ENCODE data around the gene SWAP70.

The SWAP70 gene

DNA sequence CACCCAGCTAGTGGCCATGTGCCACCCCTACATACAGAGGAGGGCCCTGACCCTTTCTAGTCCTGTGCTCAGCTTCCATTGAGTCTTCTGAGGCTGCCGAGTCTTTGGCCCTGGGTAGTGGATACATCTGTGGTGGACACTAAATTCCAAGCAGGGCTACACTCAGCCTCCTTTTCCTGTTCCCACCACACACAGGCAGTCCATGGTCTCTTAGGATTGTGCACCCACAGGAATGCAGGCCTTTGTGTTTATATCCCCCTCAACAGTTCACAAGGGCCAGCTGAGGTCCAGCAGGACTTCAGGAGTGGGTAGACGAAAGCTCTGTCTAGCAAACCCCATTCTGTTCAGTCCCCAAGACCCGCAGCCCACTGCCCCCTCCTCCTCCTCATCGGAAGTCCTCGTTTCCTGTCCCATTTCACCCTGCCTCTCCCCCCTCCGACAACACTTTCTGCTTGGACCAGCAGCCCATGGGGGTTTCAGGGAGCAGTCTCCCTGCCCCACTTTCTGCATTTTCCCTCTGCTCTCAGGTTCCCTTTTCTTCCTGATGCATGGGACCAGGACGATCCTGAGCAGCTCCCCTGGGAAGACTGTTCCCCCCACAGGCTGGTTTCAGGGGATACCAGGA lies 91.8 kb downstream of the SWAP70 start:
- no peak for DNase-seq

DNA sequence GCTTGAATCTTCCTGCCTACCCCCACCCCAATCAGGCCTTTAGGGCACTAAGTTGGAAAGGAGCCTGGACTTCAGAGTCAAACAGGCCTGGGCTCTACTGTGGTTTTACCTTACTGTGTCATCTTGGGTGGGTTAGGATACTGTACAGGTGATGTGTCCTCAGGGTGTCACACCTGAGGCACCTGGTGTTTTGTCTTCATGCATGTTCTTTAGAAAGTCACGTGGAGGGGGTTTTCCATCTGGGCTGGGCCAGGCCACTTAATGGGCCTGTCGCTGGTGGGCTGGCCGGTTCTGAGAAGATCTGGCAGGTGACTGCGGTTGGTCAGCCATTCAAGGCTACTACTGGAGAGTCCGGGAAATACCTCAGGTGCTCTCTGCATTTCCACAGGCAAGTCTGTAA lies 92.6 kb downstream of the SWAP70 start:
- no peak for DNase-seq

DNA sequence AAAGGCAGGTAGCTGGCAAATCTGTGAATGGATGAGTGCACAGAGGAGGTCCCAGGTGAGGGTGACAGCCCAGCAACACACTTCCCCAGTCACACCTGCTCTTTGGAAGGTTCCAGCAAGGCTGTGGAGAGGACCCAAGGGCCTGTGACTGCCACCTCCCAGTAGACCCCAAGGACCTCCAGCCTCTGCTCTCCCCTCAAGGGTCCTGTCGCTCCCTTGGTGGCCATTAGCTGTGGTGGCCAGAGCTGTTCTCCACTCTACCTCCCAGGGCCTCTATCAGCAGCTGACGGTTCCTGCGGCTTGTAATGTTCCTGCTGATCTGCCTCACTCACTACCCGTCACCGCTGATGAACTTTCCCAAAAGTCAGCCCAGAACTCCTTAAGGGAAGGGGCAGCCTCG lies 93.0 kb downstream of the SWAP70 start:
- DNase-seq = no peak

DNA sequence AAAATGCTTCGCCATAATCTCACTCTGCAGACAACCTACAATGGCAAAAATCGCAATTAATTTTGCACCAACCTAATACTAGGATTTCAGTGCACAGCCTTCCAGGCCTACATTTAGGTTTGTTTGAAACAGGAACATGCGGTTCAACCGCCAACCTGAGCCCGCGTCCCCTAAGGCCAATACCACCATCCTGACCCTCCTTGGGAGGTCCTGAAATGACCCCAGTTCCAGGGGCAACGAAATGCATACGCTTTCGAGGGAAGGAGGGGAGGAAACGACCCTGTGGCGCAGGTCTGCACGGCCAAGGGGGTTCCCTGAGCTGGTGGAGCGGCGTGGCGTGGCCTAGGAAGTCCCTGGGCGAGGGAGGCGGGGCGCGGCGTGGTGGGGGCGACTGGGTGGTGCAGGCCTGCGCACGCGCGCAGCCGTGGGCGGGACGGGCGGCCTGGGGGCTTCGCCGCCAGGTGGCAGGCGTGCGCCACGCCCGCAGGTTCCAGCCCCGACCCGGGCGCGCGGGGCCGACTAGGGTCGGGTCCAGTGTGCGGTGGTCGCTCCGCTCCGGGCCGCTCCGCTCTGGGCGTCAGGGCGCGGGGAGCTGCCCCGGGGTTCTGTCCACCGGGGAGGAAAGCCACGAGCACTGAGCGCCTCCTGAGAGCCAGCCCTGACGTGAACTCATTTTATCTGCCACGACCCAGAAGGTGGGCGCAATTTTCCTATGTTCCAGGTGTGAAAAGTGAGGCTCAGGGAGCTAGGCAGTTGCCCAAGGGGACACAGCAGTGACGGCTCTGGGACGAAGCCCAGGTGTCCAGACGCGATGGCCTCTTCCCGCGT lies 94.1 kb downstream of the SWAP70 start:
- DNase-seq = peak; percentile 44

DNA sequence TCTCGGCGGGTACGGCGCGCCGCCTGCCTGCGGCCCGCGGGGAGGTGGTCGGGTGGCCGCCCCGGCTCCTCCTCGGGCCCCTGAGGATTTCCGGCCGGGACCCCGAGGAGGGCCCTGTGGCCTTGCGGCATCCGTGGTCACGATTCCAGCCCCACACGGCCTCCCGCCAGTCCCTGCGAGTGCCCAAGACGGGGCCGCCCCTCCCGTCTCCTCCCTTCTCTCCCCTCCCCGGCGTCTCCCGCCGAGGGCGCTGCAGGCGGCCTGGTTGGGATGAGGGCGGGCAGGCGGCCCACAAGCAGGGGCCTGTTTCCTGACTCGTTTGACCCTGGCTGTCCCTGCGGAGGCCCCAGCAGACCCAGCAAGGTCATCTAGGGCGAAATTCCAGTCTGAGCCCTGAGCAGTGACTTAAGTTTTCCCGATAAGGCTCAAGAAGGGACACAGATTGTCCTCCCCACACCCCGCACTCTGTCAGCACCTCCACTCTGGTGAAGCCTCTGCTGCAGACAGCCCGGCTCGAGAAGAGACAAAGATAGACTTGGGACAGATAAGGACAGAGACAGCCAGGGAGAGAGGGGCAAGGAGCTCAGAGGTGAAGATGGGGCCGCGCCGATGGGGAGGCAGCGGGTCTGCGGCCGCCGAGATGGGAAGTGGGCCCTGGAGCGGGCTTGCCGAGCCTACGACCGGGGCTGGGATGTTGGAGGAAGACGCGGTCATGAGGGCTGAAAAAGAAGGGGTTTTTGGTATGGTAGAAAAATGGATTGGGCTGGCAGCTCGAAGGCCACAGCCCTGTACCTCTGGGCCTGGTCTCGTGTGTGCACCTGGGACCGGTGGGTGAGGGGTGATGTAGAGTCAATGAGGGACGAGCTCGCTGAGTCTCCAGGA lies 95.0 kb downstream of the SWAP70 start:
- DNase-seq = peak; percentile 69

DNA sequence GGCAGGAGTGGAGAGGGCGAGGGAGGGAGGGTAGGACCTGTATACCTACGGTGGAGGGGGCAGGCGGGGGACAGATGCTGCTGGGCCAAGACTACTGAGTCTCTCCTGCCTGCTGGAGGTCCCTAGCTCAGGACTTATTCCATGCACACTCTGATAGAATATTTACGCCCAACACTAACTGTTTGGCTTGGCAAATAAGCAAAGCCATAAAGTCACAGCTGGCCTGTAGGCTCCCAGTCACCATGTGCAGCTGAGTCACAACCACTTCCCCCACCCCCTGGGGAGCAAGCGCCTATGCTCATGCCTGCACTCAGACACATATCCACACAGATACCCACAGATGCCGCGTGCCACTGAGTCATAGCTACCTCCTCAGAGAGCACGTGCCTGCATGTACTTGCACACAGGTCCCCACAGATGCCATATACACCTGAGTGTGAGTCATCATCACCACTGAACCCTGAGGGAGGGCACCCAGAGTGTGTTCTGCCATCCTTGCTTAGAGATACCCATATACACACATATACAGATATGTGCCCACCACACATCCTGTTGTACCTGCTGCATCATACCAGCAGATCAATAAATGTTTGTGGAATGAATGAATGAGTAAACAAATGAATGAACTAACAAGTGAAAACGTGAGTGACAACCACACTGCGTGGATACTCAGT lies 95.8 kb downstream of the SWAP70 start:
- peak; percentile 96 for DNase-seq

DNA sequence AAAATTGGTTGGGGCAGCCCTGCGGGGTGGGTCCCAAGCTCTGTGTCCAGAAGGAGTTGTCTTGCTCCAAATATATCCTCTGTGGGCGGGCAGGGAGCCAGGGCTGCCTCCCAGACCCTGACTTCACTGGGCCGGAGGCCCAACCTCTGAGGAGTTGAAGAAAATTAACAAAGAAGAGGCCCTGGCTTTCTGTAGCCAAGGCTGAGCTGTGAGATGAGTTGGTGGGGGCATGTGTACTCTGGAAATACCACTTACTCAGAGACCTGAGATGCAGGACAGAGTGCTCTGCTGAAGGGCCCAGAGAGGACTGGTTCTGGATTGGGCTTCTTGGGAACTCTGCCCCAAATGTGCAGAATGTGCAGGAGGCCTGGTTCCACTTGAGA lies 96.3 kb downstream of the SWAP70 start:
- DNase-seq = peak; percentile 17

DNA sequence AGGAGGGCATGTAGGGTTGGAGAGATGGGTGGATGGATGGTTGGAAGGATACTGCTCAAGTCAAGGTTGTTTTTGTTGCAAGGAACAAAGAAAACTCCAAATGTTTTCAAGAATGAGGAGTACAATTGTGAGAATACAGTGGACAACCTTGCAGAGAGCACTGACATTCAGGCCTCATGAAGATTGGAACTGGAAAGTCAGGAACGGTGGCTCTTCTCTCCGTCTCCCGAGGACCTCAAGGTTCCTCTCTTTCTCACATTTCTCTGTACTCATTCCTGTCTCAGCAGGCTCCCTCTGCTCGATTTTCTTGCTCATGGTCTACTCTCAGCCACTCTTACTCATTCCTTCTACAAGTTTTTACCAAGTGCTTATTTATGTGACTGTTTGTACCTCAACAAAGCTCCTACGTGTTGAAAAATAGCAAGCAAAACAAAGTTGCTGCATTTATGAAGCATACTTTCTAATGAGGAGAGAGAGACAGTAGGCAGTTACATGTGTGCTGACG lies 97.6 kb downstream of the SWAP70 start:
- no peak for DNase-seq

DNA sequence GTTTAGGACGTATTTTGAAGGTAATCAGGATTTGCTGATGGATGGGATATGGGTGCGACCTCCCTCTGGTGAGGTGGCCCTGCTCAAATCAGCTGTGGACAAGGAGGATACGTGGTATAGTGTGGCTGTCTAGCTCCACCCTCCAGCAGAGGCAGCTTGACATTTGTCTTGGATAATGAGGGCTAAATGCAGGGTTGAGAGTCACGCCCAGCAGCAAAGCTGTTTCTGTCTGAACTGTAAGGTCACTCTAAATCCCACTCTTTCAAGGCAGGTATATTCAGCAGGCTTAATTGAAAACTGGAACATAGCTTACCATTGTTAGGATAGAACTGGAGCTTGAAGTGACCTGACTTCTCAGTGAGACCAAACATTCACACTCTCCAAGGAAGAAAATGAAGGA lies 98.7 kb downstream of the SWAP70 start:
- DNase-seq = no peak

DNA sequence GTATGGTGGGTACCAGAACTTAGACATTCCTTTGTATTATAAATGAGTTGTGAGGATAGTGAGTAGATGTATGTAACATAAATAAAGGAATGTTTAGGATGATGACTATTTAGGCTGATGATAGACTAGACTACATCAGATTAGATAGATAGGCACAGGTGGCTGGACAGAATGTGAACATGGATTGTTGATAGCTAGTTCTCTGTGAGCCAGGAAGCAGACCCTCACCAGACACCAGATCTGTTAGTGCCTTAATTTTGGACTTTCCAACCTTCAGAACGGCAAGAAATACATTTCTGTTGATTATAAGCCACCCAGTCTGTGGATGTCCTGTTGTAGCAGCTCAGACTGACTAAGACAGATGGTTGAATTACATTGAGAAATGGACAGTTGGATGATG lies 99.4 kb downstream of the SWAP70 start:
- DNase-seq = no peak

DNA sequence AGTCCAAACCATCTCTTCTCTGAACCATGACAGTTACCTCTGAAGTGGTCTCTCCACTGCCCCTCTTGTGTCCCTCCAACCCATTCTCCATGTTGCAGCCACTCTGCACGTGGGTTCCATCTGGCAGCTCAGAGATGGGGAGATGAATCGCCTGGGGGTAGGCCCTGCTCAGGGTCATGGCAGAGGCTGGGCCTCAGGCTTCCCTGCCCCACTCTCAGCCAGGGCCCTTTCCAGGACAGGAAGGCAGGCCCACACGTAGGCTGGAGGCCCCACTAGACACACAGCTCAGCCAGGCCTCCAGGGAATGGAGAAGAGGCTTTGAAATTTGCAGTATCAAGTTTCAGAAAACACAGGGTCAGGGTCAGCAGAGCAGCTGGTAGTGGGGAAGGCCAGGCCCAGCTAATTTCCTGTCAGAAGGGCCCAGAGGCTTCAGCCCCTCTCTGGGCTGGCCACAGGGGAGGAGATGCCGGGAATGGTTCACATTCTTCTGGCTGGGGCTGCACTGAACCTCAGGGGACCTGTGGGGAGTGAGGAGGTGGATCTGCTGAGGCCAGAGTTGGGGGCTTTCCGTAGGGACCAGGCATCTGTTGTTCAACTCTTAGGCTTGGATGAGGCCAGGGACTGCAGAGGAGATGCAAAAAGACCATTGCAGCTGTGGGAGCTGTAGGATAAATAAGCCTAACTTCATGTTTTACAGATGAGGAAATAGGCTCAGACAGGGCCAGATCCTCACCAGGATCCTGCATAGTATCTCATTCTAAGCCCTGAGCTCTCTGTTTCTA lies 101.6 kb downstream of the SWAP70 start:
- DNase-seq = peak; percentile 28

DNA sequence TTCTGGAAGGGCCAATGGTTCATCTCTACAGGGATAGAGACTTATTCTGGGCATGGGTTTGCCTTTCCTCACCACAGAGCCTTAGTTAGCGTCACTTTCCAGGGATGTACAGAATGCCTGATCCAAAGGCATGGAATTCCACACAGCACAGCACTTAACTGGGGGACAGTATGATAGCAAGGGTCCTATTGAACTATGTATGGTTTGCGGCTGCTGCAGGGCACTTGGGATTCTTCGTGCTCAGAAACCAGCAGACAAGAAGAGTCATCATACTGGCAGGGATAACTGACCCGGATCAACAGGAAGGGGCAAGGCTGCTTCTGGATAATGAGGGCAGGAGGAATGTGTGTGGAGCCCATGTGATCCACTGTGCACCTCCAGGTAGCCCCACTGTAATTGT lies 105.7 kb downstream of the SWAP70 start:
- no peak for DNase-seq

DNA sequence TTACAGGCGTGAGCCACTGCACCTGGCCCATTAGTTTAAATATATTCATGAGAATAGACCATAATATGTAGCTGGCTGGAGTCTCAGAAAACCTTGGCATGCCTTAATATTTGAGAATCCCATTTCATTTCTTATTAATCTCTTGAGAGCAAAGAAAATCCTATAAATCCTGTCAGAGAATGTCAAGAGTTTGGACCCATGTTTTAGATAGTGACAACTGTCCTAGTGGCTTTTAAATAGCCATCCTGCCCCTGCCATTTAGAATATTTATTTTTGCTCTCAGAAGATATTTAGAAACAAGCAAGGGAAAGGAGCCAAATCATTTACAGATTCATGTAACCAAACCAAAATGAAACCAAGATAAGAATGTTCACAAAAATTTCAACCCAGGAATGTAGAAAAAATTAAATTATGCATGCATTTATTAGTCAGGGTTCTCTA lies 107.2 kb downstream of the SWAP70 start:
- DNase-seq = no peak

DNA sequence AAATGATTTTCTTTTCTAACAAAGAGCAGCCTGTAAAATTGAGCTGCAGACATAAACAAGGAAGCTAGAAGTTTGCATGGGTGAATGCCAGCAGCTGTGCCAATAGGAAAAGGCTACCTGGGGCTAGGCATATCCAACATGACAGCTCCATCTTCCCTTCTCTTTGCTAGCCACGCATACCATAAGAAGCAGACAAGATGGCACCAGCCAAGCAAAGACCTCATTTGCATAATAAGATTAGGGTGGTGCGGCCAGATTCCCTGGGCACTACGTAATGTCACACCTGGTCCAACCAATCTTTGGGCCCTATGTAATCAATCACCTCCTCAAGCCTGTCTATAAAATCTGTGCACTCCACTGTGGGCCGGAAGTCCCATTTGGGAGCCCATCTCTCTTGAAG lies 108.3 kb downstream of the SWAP70 start:
- DNase-seq = no peak

DNA sequence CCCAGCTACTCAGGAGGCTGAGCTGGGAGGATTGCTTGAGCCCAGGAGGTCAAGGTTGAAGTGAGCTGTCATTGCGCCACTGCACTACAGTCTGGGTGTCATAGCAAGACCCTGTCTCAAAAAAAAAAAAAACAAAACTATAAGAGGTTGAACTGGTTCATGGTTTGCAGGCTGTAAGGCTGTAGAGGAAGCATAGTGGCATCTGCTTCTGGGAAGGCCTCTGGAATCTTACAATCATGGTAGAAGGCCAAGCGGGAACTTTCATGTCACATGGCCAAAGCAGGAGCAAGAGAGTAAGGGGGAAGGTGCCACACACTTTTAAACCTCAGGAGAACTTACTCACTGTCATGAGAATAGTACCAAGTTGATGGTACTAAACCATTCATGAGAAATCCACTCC lies 109.6 kb downstream of the SWAP70 start:
- no peak for DNase-seq

DNA sequence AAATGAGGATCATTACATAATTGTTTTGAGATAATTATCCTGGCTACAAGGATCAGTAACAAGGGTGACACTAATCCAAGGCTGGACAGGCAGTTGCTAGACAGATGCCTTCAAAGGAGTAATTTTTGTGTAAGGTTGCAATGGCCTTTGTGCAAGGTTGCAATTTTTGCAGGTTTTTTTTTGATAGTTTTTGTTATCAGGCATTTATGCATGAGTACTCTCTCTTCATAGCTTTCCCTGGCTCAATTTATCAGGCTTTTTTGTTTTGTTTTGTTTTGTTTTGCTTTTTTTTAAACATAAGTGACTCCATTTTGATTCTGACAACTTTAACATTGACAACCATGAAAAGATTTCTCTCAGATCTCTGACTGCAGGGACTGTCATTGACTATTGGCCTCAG lies 110.2 kb downstream of the SWAP70 start:
- no peak for DNase-seq

DNA sequence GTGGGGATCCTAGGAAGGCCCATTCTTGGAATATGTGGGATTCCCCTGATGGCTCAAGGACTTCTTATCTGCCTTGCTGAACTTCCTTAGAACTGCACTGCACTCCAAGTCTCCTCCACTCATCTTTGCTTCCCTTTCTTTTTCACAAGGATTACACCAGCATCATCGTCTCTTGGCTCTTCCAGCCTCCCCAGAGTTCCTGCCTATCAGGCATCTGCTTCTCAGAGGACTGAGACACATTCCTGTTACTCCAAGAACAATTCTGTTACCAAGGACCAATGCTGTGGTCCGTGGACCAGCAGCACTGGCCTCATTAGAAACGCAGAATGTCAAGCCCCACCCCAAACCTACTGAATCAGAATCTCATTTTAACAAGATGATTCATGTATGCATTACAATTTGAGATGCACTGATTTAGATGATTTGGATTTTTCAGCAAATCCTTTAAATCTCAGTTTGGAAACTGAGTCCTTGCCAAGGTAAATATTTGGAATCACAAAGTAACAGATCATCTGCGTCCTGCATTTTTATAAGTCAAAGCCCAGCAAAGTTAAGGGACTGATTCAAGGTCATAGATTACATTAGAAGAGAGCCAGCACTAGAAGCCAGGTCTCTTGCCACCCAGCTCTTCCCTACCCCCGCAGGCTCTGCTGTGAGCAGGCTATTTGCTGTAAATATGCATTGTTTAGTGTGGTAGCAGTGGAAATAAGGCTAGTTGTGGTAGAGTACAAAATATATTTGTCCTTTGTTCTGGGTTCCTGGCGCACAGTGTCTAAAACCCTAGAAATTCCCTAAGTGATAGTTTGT lies 110.9 kb downstream of the SWAP70 start:
- DNase-seq = no peak

DNA sequence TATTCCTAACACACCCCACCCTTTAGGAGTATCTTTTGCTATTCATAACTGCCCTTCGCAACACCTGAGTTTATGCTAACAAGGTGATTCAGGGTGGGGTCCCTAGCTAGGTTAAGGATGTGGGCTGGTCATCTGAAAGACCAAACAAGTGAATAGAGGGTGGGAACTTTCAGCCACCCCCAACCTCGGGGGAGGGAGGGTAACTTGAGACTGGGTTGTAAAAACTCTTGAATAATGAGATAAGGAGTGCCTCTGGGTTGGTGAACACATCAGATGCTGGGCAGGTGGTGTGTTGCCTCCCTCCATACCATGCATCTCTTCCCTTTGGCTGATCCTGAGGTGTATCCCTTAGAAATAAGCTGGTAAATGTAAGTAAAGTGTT lies 111.5 kb downstream of the SWAP70 start:
- DNase-seq = no peak

DNA sequence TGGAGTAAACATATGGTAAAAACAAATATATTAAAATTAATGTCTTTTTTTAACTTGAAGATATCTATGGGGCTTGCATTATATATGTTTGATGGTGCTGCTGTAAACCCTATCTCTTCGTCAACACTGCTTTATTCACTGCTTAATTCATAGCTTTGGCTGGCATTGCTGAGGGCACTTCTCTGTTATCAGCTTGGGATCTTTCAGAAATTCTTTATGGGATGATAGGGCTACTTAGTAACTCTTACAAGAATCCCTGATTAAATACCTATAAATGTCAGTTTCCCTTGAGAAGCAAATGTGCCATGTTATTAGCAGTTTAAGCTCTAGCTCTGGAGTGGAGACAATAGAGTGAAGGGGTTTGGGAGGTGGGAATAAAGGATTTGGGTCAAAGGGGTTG lies 112.3 kb downstream of the SWAP70 start:
- no peak for DNase-seq

DNA sequence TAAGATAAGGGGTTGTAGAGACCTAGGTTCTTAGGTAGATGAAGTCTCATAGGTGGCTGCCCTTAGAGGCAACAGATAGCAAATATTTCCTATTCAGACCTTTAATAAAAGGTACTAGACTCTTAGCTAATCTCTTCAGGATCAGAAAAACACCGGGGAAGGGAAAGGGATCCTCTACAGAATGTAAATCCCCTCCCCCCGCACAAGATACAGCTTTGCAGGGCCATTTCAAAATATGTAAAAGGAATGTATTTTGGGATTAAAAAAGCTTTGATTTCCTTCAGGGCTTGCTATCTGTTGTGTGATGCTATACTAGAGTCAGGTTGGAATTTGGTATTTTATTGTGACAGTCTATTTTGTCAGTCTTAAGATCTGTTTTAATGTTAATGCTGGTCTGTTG lies 113.2 kb downstream of the SWAP70 start:
- no peak for DNase-seq

DNA sequence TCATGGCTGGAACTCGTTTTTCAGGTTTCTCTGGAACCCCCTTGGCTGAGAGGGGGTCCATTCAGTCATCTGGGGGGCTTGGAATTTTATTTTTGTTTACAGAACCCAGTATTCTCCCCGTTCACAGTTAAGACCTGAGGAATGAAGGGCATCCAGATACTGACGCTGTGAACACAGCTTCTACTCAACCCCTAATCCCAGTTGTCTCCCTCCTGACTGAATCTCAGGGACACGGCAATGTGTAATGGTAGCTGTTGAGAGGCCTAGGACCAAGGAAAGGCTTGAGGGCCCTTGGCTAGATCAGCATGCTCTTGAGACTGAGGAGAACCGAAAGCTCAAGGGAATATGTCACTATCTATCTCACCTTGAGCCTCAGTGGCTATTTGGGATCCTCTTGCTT lies 113.6 kb downstream of the SWAP70 start:
- DNase-seq = no peak
